GM19324 (cell line): ENCODE measurements around the gene MOB3C.
"Not testable (repeated sequence)": the region's sequence is repeated elsewhere in the genome, so short reads cannot be mapped to it uniquely, and the experiment has no call there.

Experiments used
- ATAC-seq: cut with Tn5 transposase; IDR thresholded peaks from one replicate; pipeline ENCODE4 v1.9.1; 2021; ENCODE audit warnings: mild to moderate bottlenecking, moderate library complexity; ENCODE audit not compliant: unreplicated experiment, low FRiP score

MOB3C gene

DNA sequence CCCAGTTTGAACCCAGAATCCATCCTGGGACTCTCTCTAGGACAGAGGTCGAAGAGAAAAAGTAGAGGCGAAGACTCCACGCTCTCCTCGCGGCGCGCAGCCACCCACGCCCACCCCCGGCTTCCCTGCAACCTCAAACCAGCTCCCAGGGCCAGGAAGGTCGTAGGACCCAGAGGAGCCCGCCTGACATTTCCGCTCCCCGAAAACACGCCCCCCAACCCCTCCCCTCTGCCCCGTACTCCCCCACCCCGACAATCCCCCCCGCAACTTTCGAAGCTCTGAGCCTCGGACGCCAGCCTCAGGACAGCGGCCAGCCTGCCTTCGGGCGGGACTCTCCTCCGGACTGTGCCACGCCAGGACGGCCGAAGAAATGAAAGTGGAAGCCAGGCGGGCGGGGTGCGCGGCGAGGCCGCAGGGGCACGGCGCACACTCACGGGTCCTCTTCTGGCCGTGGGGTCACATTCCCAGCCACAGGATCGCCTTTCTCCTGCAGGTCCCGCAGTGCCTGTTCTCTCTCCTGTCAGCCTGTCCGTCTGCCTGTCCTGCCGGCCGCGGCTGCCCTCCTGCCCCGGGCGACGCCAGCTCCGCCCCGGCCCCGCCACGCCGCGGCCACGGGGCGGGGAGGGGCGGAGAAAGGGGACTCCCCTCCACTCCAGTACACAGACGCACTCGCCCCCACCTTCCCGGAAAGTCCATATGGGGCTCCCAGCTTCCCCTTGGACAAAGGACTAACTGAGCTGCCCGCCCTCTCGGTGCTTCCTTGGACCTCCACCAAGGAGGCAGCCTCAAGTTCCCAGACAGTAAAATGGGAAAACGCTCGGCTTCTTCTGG, at the start of gene MOB3C:
Gene MOB3C, minus strand, starts transcription at position 535 of the 831 bp plus-strand sequence. CDS start 3,490 bp downstream, outside the sequence.
- ATAC-seq = peak; percentile 82

DNA sequence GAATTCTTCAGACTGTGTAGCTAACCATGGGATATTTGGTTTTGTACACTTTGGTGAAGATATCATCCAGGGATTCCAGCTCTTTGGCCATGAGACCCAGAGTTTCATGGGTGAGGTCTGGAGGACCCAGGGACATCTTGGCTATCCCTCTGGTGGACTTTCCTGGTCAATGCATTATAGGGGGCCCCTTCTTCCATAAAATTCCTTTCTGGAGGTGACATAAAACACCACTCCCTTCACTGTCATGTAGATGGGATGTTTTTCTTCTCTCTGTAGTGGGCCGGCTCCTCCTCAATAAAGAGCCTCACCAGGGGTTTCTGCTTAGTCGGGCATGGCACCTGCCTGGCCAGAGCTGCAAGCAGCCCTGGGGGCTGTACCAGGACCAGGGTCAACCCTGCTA, 49.4 kb upstream of the MOB3C start:
- ATAC-seq = no peak

DNA sequence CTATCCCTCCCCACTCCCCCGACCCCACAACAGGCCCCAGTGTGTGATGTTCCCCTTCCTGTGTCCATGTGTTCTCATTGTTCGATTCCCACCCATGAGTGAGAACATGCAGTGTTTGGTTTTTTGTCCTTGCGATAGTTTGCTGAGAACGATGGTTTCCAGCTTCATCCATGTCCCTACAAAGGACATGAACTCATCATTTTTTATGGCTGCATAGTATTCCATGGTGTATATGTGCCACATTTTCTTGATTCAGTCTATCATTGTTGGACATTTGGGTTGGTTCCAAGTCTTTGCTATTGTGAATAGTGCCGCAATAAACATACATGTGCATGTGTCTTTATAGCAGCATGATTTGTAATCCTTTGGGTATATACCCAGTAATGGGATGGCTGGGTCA, 46.3 kb upstream of the MOB3C start:
- not testable (repeated sequence) for ATAC-seq

DNA sequence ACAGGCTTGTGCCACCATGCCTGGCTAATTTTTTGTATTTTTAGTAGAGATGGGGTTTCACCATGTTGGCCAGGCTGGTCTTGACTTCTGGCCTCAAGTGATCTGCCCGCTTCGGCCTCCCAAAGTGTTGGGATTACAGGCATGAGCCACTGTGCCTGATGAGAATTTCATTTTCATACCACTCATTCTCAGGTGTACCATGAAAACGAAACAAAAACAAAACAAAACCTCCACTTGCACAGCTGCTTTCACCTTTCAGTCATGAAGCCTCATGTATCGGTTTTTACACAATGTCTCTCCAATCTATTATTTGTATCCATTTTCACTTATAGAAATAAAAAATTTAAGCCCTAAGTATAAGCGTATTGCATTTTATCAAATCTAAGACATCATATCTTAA, 43.5 kb upstream of the MOB3C start:
- ATAC-seq = peak; percentile 70

DNA sequence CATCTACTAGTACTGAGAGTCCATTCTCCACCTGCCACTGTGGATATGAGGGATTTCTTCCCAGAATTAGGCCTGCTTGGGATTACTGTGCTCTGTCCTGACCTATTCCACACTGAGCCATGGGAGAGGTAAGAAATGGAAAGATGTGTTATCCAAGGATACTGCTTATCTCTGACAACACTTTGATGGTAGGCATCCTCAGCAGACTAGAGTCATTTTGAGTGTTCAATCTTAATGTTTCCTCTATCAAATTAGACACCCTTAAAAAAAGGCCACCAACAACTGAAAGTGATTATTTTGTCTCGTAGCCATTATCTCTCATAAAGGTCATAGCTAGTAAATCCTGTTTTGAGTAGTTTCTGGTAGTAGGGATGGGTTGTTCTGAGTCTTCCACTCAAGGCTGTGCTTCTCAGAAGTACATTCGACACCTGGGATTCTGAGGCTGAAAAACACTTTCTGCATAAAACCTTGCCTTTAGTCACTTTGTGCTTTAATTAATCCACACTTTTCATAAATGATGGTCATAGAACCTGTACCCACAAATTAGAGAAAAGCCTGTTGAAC, 42.8 kb upstream of the MOB3C start:
- no peak for ATAC-seq

DNA sequence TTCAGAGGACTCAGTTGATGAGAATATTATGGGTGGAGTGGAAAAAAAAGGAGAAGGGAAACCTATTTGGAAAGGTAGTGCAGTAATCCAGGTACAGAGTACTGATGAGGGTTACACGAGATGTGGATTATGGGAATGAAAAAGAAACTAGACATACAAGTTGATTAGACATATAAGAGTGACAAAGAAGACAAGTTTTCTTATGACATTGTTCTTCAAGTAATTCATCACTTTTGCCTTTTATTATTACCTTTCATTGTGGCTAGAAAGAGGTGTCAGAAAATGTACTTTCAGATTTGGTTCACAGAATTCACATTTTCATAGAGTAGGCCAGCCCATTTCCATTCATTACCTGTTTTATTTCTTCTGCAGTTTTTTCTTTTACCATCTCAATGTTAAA, 41.2 kb upstream of the MOB3C start:
- ATAC-seq = no peak

DNA sequence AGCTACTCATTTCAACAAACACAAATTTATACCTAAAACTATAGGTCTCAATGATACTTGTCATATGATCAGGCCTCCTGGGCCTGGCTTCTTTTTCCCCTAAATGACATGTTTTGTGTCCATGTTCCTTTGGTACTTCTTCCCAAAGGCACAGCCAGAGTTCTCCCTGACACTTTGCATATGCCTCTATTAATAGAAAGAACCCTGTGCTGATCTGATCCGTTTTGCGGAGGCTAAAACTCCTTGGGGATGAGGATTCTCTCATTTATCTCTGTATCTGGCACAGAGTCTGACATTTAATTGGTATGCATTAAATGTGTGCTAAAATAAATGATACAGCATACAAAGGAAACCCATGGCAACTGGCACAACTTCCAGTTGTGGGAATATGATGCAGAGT, 40.0 kb upstream of the MOB3C start:
- ATAC-seq = no peak

DNA sequence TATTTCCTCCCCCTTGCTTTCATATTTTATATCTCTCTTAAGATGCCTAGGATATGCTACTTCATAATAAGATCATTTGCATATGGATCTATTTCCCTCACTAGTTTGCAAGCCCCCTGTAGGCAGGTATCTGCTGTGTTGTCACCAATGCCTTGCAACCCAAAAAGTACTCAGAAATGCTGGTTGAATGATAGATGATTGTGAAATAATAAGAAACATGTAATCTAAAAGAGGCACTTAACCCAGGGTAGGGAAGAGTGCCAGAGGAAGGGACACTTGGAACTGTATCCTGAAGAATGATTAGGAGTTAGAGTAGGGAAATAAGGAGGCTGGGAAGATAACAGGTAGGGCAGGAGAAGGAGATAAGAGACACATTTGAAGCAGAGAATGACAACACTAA, 39.2 kb upstream of the MOB3C start:
- no peak for ATAC-seq

DNA sequence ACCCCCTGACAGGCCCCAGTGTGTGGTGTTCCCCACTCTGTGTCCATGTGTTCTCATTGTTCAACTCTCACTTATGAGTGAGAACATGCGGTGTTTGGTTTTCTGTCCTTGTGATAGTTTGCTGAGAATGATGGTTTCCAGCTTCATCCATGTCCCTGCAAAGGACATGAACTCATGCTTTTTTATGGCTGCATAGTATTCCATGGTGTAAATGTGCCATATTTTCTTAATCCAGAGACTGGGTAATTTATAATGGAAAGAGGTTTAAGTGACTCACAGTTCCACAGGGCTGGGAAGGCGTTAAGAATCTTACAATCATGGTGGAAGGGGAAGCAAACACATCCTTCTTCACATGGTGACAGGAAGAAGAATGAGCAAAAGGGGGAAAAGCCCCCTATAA, 38.1 kb upstream of the MOB3C start:
- ATAC-seq = not testable (repeated sequence)

DNA sequence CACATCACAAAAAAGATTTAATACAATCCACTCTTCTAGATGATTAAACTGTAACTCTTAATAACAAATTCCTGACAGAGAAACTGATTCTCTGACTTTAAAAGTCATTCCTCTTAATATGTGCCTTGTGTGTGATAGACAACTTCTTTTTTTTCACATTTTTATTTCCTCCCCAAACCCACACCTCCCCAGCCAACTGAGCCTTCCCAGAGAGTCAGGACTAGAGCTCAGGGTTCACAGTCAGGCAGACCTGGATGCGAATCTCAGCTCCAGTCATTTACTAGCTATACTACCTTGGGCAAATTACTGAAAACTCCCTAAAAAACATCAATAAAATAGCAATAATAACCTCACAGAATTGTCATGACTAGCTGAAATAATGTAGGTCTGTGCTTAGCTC, 37.4 kb upstream of the MOB3C start:
- no peak for ATAC-seq

DNA sequence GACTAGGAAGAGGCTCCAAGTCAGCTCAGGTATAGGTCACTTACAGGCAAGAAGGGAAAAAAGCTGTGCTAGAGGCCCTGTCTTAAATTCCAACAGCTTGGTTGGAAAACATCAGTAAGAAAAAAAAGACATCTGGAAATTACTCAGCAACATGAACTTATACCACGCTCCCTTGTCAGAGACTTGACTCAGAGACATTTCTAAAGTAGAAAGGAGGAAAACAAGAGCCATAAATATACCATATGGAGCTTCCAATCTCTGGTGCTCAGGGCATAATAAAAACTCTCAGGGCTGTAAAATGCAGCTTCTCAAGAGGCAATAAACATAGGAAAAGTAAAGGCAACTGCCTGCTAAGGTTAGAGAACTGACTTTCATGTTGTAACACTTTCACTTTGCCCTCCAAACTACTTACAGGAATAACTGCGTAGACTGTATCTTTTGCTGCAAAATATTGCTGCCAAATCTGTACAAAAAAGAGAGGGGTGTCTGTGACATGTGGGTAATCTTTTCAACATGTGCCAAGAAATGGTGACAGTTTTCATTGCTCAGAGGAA, 36.9 kb upstream of the MOB3C start:
- ATAC-seq = no peak

DNA sequence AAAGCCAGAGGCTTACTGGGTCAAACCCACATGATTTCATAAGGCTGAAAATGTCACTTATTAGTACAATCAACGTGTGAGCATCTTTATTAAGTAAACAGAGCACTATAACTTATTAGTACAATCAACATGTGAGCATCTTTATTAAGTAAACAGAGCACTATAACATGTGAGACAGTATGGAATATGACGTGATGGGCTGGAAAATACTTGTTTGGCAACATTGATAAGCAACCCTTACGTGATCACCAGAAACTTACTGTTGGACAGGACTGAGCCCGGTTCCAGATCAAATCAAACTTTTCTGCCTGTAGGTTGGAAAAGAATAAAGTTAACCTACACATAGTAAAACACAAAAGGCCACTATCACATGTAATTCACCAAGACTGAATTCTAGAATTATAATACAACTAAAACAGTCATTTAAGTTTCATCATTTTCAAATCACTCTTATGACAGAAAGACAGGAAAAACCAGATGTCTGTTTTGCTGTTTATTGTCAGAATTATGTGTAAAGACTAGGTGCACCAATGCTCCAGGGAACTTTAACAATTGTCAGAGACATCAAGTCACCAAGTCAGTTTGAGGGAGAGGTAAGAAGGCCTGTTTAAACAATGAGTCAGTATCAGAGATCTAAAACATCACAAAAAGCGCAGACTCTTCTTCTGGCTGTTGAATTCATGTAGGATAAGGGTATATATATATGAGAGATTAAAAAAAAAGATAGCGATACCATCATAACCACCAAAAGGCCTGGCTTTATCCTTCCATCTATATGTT, 35.9 kb upstream of the MOB3C start:
- no peak for ATAC-seq

DNA sequence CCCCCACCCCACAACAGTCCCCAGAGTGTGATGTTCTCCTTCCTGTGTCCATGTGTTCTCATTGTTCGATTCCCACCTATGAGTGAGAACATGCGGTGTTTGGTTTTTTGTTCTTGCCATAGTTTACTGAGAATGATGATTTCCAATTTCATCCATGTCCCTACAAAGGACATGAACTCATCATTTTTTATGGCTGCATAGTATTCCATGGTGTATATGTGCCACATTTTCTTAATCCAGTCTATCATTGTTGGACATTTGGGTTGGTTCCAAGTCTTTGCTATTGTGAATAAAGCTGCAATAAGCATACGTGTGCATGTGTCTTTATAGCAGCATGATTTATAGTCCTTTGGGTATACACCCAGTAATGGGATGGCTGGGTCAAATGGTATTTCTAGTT, 34.5 kb upstream of the MOB3C start:
- not testable (repeated sequence) for ATAC-seq

DNA sequence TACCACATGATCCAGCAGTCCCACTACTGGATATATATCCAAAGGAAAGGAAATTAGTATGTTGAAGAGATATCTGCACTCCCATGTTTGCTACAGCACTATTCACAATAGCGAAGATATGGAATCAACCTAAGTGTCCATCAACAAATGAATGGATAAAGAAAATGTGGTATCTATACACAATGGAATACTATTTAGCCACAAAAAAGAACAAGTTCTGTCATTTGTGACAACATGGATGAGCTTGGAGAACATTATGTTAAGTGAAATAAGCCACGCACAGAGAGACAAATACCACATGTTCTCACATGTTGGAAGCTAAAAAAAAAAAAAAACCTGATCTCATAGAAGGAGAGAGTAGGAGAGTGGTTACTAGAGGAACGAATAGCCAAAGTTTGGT, 33.9 kb upstream of the MOB3C start:
- no peak for ATAC-seq

DNA sequence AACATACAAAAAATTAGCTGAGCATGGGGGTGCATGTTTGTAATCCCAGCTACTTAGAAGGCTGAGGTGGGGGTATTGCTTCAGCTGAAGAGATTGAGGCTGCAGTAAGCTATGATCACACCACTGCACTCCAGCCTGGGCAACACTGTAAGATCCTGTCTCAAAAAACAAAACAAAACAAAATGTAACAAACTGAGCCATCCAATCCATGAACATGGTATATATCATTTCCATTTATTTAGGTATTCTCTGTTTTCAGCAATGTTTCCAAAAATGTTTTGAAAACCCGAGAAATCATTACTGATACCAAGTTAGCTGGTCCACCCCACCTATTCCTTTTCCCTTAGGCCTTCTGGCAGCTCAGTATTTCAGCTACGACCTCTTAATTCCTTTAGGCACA, 33.2 kb upstream of the MOB3C start:
- ATAC-seq = no peak

DNA sequence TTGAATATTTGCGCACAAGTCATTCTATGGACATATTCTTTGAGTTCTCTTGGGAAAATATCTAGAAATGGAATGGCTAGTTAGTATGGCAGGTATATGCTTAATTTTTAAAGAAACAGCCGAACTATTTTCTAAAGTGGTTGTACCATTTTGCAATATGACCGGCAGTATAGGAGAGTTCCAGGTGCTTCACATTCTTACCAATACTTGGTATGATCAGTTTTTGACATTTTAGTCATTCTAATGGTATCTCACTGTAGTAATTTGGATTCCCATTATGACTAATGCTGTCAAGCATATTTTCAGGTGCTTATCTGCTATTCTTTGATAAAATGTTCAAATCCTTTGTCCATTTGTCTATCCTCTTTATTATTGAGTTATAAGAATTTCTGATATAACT, 31.0 kb upstream of the MOB3C start:
- no peak for ATAC-seq

DNA sequence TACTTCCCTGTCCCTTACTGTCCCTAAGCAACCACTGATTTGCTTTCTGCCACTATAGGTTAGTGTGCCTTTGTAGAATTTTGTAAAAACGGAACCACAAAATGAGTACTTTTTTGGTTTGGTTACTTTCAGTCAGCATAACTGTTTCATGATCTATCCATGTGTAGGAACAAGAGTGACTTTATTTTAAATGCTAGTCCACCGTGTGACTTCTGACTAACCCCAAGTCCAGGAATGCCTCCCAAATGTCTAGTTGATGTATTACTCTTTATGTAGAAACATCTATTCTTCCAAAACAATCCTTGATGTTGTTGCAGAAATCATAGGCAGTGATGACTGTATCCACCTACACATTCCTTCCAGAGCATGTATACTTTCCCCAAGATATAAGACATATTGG, 30.2 kb upstream of the MOB3C start:
- ATAC-seq = no peak

DNA sequence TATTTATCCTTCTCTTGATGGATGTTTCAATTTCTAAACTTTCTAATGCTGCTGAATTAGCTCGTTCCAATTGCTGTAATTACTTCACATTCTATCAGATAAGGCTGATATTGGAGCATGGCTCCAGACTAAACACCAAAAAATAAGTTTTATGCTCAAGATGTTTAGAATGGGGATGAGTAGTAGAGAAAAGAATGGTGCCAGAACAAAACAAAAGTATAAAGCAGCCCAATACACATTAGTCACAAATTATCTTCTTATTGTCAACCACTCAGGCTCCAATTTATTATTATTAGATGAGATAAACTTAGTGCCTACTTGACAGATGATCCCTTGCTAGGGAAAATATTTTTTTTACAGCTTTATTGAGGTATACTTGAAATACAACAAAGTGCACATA, 29.7 kb upstream of the MOB3C start:
- ATAC-seq = no peak

DNA sequence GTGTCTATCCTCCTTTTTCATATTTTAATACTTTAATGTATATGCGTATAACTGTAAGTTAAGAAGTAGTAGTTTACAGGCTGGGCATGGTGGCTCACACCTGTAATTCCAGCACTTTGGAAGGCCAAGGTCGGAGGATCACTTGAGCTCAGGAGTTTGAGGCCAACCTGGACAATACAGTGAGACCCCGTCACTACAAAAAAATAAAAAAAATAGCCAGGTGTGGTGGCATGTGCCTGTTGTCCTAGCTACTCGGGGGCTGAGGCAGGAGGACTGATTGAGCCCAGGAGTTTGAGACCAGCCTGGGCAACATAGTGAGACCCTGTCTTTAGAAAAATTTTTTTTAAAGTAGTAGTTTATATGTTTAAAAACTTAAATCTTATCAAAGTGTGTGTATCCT, 29.2 kb upstream of the MOB3C start:
- ATAC-seq = no peak

DNA sequence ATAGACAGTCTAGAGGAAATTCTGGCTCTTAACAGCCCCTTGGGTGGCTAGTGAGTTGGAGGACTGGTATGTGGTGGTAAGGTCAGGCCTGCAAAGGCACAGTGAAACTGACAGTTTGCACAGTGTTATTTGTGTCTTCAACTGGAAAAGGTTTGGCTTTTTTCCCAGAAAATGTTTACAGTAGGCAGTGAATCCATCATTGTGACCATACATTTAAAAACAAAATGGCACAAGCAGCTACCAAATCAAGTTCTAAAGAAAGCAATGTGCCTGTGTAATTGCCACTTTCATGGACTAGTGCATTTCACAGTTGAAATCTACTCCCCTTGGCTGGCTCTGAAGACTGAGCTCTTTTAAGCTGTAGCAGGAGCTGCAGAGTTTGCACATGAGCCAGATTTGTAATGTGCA, 26.8 kb upstream of the MOB3C start:
- ATAC-seq = no peak

DNA sequence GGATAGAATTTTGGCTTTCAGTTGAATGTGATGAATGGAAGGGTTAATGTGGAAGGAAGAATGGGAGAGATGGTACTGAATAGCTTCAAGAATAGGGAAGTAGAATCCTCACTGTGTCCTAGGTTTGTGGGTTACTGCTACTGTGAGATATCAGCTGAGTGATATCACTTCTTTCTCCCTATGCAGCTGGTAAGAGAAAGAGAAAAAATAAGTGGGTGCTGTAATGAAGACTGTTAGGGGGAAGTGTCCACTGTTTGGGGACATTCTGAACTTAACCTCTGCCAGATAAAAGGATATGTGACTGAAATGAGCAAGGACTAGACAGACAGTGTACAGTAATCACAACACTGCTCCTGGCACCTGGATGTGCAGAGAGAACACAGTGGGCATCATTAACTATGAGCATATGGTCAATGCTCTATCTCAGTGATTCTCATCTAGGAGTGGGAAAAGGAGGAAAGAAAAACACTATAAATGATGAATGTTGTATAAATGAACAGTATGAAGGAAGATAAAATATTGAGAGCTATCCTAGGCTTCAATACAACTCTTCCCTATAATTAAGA, 25.6 kb upstream of the MOB3C start:
- no peak for ATAC-seq
